Limb (tissue), 2 donors: ENCODE measurements around the gene REPS2.

Source experiments
- DNase-seq, 2 donors: peaks; one replicate each; pipeline ENCODE4 v3.0.0-alpha.2; 2016; ENCODE audit errors: extremely low spot score in 2 of 2

REPS2 gene

DNA sequence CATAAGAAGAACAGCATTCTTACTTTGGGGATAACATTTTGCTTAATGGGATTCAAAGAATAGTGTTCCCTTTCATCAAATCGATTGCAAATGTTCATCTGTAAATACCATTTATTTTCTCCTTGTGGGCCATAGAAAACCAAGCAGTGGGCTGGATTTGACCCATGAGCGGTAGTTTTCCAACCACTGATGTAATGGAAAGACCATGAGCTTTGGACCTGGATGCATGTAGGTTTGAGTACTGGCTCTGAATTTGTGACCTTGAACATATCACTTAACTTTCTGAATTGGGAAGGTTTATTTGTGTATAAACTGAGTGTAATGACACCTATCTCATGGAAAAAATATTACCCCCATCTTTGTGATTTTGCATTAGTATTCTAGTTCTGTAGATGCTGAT lies 54.3 kb downstream of the REPS2 start:
- DNase-seq = no peak

- DNase-seq = no peak
Observed at GRCh38 chrX:17005712-17006368, 59.4 kb downstream of the REPS2 start.

GRCh38 chrX:17007134-17007768 lies 60.8 kb downstream of the REPS2 start:
- DNase-seq = no peak

GRCh38 chrX:17009856-17010625 lies 63.6 kb downstream of the REPS2 start:
- no peak for DNase-seq

GRCh38 chrX:17012465-17012864 lies 66.0 kb downstream of the REPS2 start:
- DNase-seq = no peak

GRCh38 chrX:17014216-17014615 lies 67.8 kb downstream of the REPS2 start:
- no peak for DNase-seq

GRCh38 chrX:17017134-17017533 lies 70.7 kb downstream of the REPS2 start:
- DNase-seq = no peak

GRCh38 chrX:17020356-17020755 lies 73.9 kb downstream of the REPS2 start:
- DNase-seq = no peak

DNA sequence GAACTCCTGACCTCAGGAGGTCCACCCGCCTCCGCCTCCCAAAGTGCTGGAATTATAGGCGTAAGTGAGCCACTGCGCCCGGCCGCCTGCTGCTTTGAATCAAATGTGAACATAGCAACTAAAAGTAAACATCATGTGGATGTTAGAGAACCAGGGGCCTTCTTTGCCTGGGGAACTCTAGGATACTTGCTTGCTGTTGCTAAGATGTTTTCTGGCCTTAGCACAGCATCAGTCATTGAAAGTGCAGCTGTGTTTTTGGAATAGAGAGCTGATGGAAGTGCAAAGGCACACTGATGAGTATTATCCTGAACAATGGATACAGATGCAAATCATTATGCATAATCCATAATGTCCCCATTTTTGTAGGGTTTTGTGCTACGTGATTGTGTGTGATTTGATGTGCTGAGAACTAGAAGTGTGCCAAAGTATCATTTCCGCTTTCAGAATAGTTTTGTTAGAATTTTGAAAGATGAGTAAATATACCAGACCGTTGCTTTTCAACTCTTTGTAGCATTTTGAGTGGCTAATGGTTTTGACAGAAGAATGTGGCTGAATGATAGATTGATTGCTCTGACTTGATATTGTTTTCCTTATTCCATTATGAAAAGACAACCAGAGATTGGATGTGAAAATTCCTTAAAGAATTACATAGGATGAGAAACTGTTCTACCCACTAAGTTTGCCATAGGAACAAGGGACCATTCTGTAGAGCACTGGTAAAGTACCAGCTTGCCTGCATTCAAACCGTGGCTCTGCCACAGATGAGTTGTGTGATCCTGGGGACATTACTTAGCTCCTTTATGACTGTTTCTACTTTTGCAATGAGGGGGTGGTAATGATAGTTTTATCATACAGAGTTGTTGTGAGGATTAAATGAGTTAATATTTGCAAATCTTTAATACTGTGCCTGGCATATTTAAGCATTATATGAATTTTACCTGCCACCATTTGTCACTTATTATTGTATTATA lies 74.7 kb downstream of the REPS2 start:
- peak; percentile 34 to 49 for DNase-seq

- DNase-seq = no peak
Observed at GRCh38 chrX:17021851-17022604, 75.6 kb downstream of the REPS2 start.

DNA sequence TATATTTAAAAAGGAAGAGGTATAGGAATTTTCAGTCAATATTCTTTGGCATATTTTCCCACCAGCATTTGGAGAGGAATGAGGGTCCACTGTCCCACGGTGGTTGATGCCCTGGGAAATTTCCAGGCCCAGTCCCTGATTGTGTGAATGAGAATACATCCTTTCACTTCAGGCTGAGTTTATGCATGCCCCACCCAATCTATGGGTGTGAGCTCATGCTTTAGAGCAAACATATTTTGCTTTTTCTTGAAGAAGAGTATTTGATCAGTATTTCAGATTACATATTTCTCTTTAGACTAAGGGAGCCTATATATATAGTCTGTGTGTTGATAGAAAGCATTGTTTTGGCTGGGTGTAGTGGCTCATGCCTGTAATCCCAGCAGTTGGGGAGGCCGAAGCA lies 77.2 kb downstream of the REPS2 start:
- no peak for DNase-seq

DNA sequence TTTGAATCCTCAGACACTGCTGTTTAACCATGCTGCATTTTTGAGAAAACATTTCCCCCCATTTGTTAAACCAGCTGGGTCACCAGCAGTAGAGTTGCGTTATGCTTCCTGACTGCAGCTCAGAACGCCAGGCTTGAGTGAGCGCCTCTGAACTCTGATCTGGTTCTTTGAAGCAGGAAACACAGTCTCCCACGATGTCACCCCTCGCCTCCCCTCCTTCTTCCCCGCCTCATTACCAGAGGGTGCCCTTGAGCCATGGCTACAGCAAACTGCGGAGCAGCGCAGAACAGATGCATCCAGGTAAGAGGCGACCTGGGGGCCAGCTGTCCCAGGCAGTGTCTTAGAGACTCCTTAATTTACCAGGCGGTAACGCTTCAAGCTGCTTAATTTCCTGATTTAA lies 78.4 kb downstream of the REPS2 start:
- no peak for DNase-seq

DNA sequence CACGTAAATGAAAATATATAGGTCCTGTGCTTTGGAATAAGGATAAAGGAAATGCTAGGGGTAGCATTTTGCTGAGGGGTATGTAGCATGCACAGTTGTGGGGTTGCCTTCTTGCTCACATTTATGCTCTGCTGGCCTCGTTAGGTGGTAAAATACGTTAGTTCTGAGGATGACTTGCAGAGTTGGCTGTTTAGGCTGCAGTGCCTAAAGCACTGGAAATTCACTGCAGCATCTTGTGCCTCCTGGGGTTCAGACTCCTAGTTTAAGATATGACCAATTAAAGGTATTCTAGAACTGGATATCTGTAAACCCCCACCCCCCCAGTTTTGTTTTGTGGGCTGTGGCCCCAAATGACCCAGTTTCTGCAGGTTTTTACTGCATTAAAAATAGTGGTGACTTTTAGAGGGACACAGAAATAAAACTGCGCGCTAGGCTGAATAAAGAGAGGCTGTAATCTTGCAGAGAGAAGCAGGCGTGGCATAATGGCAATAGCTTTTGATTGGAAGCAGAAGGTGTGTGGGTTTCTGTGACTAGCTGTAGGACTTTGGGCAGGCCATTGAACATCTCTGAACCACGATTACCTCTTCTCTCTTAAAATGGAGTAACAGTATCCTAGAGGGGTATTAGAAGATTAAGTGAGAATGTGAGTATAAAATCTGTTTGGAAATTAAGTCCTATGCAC lies 79.3 kb downstream of the REPS2 start:
- DNase-seq = no peak

DNA sequence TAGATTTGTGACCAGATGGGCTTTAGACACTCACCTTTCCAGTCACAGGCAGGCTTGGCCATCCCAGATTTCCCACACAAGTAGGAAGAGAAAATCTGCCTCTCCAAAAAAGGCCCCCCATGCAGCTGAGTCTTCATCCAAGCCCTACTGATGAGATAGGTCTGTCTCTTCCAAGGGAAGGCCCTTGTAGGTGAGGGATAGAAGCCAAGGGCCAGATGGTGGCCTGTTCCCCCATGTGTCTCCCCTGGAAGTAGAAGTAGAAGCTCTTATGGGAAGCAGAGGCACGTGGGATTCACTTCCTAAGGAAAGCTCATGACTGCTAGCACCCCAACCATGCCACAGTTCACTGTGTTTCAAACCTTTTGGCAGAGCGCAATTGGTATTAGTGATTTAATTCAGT lies 81.5 kb downstream of the REPS2 start:
- no peak for DNase-seq

- no peak for DNase-seq
Observed at GRCh38 chrX:17028356-17028755, 81.9 kb downstream of the REPS2 start.

- DNase-seq = no peak
Observed at GRCh38 chrX:17030092-17030491, 83.6 kb downstream of the REPS2 start.

- no peak for DNase-seq
Observed at GRCh38 chrX:17030580-17031270, 84.3 kb downstream of the REPS2 start.

DNA sequence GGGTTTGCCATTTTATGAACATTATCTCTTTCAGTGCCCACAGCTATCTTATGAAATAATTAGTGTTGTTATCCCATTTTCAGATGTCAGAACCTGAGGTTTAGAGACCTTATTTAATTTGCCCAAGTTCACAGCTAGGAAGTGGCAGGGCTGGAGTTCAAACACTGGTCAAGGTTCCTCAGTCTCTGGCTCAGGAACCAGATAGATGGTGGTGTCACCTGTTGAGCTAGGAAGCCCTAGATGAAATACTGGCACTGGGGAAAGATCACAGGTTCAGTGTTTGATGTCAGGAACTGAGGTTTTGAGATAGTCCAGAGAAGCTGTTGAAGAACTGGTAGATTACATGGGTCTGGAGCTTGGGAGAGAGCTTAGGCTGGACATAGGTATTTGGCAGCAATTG lies 85.4 kb downstream of the REPS2 start:
- DNase-seq = no peak

- no peak for DNase-seq
Observed at GRCh38 chrX:17032351-17032750, 85.9 kb downstream of the REPS2 start.

DNA sequence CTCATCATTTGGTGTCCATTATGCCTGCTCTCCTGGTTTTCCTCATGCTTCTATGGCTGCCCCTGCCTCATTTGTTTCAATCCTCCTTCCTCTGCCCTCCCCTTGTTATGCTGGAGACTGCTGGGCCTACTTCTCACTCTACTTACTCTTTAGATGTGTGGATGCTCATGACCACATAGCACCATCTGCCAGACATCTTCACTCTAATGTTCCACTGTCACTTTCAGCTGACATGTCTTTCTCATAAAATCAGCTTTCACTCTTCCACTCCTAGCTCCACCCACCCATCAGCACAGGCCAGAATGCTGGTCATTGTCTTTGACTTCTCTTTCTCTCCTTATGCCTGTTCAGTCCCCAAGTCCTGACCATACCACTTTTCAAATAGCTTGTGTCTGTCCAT lies 86.8 kb downstream of the REPS2 start:
- DNase-seq = no peak
